ENCODE results near the gene STRBP.
"Not testable (repeated sequence)": the region's sequence is repeated elsewhere in the genome, so short reads cannot be mapped to it uniquely, and the experiment has no call there.

STRBP gene

GRCh38 chr9:123231421-123231820, 37.0 kb downstream of the STRBP start:
- no peaks in the 10 kb centered on the region for H3K27me3 Mint-ChIP-seq
- H3K4me1 Mint-ChIP-seq, result no peaks in the 10 kb centered on the region
- no peak overlapping the region for H3K27ac Mint-ChIP-seq (ENCODE audit: low read depth)
- no peak for DNase-seq (ENCODE audit: low spot score in 2 of 2)
- no peak overlapping the region for H3K4me3 Mint-ChIP-seq
- H3K36me3 Mint-ChIP-seq (ENCODE audit: insufficient read depth), result no peaks in the 10 kb centered on the region
- H3K9me3 Mint-ChIP-seq, result no peaks in the 10 kb centered on the region
- no peak for ATAC-seq (replicated peaks; ENCODE audit: extremely low read depth, poor library complexity, severe bottlenecking)

GRCh38 chr9:123228967-123229366, 39.4 kb downstream of the STRBP start:
- no peak for DNase-seq (ENCODE audit: low spot score in 2 of 2)
- no peaks in the 10 kb centered on the region for H3K9me3 Mint-ChIP-seq
- no peak for ATAC-seq (replicated peaks; ENCODE audit: extremely low read depth, poor library complexity, severe bottlenecking)
- peaks cover 15% of the 10 kb centered on the region for H3K4me1 Mint-ChIP-seq
- H3K4me3 Mint-ChIP-seq, result no peak overlapping the region
- no peaks in the 10 kb centered on the region for H3K27me3 Mint-ChIP-seq
- no peaks in the 10 kb centered on the region for H3K36me3 Mint-ChIP-seq (ENCODE audit: insufficient read depth)
- H3K27ac Mint-ChIP-seq (ENCODE audit: low read depth), result no peak overlapping the region

- Mint-ChIP-seq H3K9me3 (no peaks in the 10 kb centered on the region), H3K36me3 (ENCODE audit: insufficient read depth) (no peaks in the 10 kb centered on the region), H3K4me1 (peaks cover 15% of the 10 kb centered on the region), H3K27ac (ENCODE audit: low read depth) (no peak overlapping the region), H3K27me3 (no peaks in the 10 kb centered on the region), H3K4me3 (no peak overlapping the region)
- no peak for ATAC-seq (replicated peaks; ENCODE audit: extremely low read depth, poor library complexity, severe bottlenecking)
- DNase-seq (ENCODE audit: low spot score in 2 of 2), result no peak
Observed at GRCh38 chr9:123225995-123226394, 42.4 kb downstream of the STRBP start.

GRCh38 chr9:123225374-123225813, 43.0 kb downstream of the STRBP start:
- Mint-ChIP-seq H3K27ac (ENCODE audit: low read depth) (peak overlapping the region; percentile 54), H3K9me3 (no peaks in the 10 kb centered on the region), H3K36me3 (ENCODE audit: insufficient read depth) (no peaks in the 10 kb centered on the region), H3K4me3 (no peak overlapping the region), H3K4me1 (peaks cover 15% of the 10 kb centered on the region), H3K27me3 (no peaks in the 10 kb centered on the region)
- ATAC-seq (replicated peaks; ENCODE audit: extremely low read depth, poor library complexity, severe bottlenecking), result peak; percentile 84
- peak in 1 of 2 donors; percentile 24 for DNase-seq (ENCODE audit: low spot score in 2 of 2)

- no peak for ATAC-seq (replicated peaks; ENCODE audit: extremely low read depth, poor library complexity, severe bottlenecking)
- no peaks in the 10 kb centered on the region for H3K27me3 Mint-ChIP-seq
- no peaks in the 10 kb centered on the region for H3K9me3 Mint-ChIP-seq
- DNase-seq (ENCODE audit: low spot score in 2 of 2), result no peak
- no peaks in the 10 kb centered on the region for H3K36me3 Mint-ChIP-seq (ENCODE audit: insufficient read depth)
- peaks cover 5% of the 10 kb centered on the region for H3K4me1 Mint-ChIP-seq
- no peak overlapping the region for H3K27ac Mint-ChIP-seq (ENCODE audit: low read depth)
- H3K4me3 Mint-ChIP-seq, result no peak overlapping the region
Observed at GRCh38 chr9:123220127-123220526, 48.3 kb downstream of the STRBP start.

- no peak overlapping the region for H3K4me3 Mint-ChIP-seq
- H3K9me3 Mint-ChIP-seq, result no peaks in the 10 kb centered on the region
- no peaks in the 10 kb centered on the region for H3K27me3 Mint-ChIP-seq
- no peaks in the 10 kb centered on the region for H3K4me1 Mint-ChIP-seq
- no peak overlapping the region for H3K27ac Mint-ChIP-seq (ENCODE audit: low read depth)
- no peak for DNase-seq (ENCODE audit: low spot score in 2 of 2)
- no peaks in the 10 kb centered on the region for H3K36me3 Mint-ChIP-seq (ENCODE audit: insufficient read depth)
- no peak for ATAC-seq (replicated peaks; ENCODE audit: extremely low read depth, poor library complexity, severe bottlenecking)
Observed at GRCh38 chr9:123218831-123219230, 49.6 kb downstream of the STRBP start.

- no peak overlapping the region for H3K4me3 Mint-ChIP-seq
- DNase-seq (ENCODE audit: low spot score in 2 of 2), result no peak
- no peaks in the 10 kb centered on the region for H3K9me3 Mint-ChIP-seq
- no peaks in the 10 kb centered on the region for H3K27me3 Mint-ChIP-seq
- no peak overlapping the region for H3K27ac Mint-ChIP-seq (ENCODE audit: low read depth)
- no peaks in the 10 kb centered on the region for H3K36me3 Mint-ChIP-seq (ENCODE audit: insufficient read depth)
- H3K4me1 Mint-ChIP-seq, result no peaks in the 10 kb centered on the region
- no peak for ATAC-seq (replicated peaks; ENCODE audit: extremely low read depth, poor library complexity, severe bottlenecking)
Observed at GRCh38 chr9:123217128-123217654, 51.2 kb downstream of the STRBP start.

GRCh38 chr9:123216251-123216797, 52.1 kb downstream of the STRBP start:
- Mint-ChIP-seq H3K9me3 (no peaks in the 10 kb centered on the region), H3K4me3 (no peak overlapping the region), H3K27me3 (no peaks in the 10 kb centered on the region), H3K27ac (ENCODE audit: low read depth) (no peak overlapping the region), H3K36me3 (ENCODE audit: insufficient read depth) (no peaks in the 10 kb centered on the region), H3K4me1 (no peaks in the 10 kb centered on the region)
- DNase-seq (ENCODE audit: low spot score in 2 of 2) (no peak), ATAC-seq (replicated peaks; ENCODE audit: extremely low read depth, poor library complexity, severe bottlenecking) (no peak)

- Mint-ChIP-seq H3K9me3 (no peaks in the 10 kb centered on the region), H3K36me3 (ENCODE audit: insufficient read depth) (no peaks in the 10 kb centered on the region), H3K27me3 (no peaks in the 10 kb centered on the region), H3K4me1 (no peaks in the 10 kb centered on the region), H3K27ac (ENCODE audit: low read depth) (no peak overlapping the region), H3K4me3 (no peak overlapping the region)
- ATAC-seq (replicated peaks; ENCODE audit: extremely low read depth, poor library complexity, severe bottlenecking) (no peak), DNase-seq (ENCODE audit: low spot score in 2 of 2) (no peak)
Observed at GRCh38 chr9:123211081-123211480, 57.3 kb downstream of the STRBP start.

- no peaks in the 10 kb centered on the region for H3K4me1 Mint-ChIP-seq
- no peak overlapping the region for H3K27ac Mint-ChIP-seq (ENCODE audit: low read depth)
- no peak for DNase-seq (ENCODE audit: low spot score in 2 of 2)
- H3K27me3 Mint-ChIP-seq, result no peaks in the 10 kb centered on the region
- H3K4me3 Mint-ChIP-seq, result no peak overlapping the region
- ATAC-seq (replicated peaks; ENCODE audit: extremely low read depth, poor library complexity, severe bottlenecking), result no peak
- H3K9me3 Mint-ChIP-seq, result no peaks in the 10 kb centered on the region
- peaks cover 2% of the 10 kb centered on the region for H3K36me3 Mint-ChIP-seq (ENCODE audit: insufficient read depth)
Observed at GRCh38 chr9:123208626-123209174, 59.7 kb downstream of the STRBP start.

GRCh38 chr9:123206065-123206464, 62.3 kb downstream of the STRBP start:
- H3K27ac Mint-ChIP-seq (ENCODE audit: low read depth), result no peak overlapping the region
- ATAC-seq (replicated peaks; ENCODE audit: extremely low read depth, poor library complexity, severe bottlenecking) (no peak), DNase-seq (ENCODE audit: low spot score in 2 of 2) (no peak)
- H3K27me3 Mint-ChIP-seq, result no peaks in the 10 kb centered on the region
- H3K36me3 Mint-ChIP-seq (ENCODE audit: insufficient read depth), result peaks cover 2% of the 10 kb centered on the region
- no peaks in the 10 kb centered on the region for H3K9me3 Mint-ChIP-seq
- H3K4me1 Mint-ChIP-seq, result no peaks in the 10 kb centered on the region
- no peak overlapping the region for H3K4me3 Mint-ChIP-seq

GRCh38 chr9:123201083-123201482, 67.3 kb downstream of the STRBP start:
- no peak overlapping the region for H3K27ac Mint-ChIP-seq (ENCODE audit: low read depth)
- peaks cover 3% of the 10 kb centered on the region for H3K36me3 Mint-ChIP-seq (ENCODE audit: insufficient read depth)
- H3K4me1 Mint-ChIP-seq, result no peaks in the 10 kb centered on the region
- ATAC-seq (replicated peaks; ENCODE audit: extremely low read depth, poor library complexity, severe bottlenecking) (no peak), DNase-seq (ENCODE audit: low spot score in 2 of 2) (no peak)
- H3K9me3 Mint-ChIP-seq, result no peaks in the 10 kb centered on the region
- no peaks in the 10 kb centered on the region for H3K27me3 Mint-ChIP-seq
- no peak overlapping the region for H3K4me3 Mint-ChIP-seq

- not testable (repeated sequence) for H3K27ac Mint-ChIP-seq (ENCODE audit: low read depth); H3K27me3 Mint-ChIP-seq; H3K4me1 Mint-ChIP-seq; H3K36me3 Mint-ChIP-seq (ENCODE audit: insufficient read depth); ATAC-seq (replicated peaks; ENCODE audit: extremely low read depth, poor library complexity, severe bottlenecking); H3K4me3 Mint-ChIP-seq; H3K9me3 Mint-ChIP-seq; DNase-seq (ENCODE audit: low spot score in 2 of 2)
Observed at GRCh38 chr9:123200469-123200868, 67.9 kb downstream of the STRBP start.

Measured in central memory CD8-positive, alpha-beta T cell (primary cell).